ENCODE data around the gene FXR1.
A peak's percentile ranks its signal among the peaks of the same experiment; 100 is the strongest.
"Not testable (repeated sequence)": the region's sequence is repeated elsewhere in the genome, so short reads cannot be mapped to it uniquely, and the experiment has no call there.

Gene FXR1

GRCh38 chr3:180934638-180935037 lies 22.2 kb downstream of the FXR1 start:
- no peak for DNase-seq (ENCODE audit: low read depth in 3 of 3)

- DNase-seq (ENCODE audit: low read depth in 3 of 3): no peak
These were observed 28.4 kb downstream of the FXR1 start for GRCh38 chr3:180940826-180941225.

GRCh38 chr3:180947761-180948390 lies 35.4 kb downstream of the FXR1 start:
- no peak for DNase-seq (ENCODE audit: low read depth in 3 of 3)

- DNase-seq (ENCODE audit: low read depth in 3 of 3): no peak
These were observed 47.2 kb downstream of the FXR1 start for GRCh38 chr3:180959691-180960090.

- no peak for DNase-seq (ENCODE audit: low read depth in 3 of 3)
These were observed 48.6 kb downstream of the FXR1 start for GRCh38 chr3:180961087-180961486.

GRCh38 chr3:180961552-180961951 lies 49.1 kb downstream of the FXR1 start:
- no peak for DNase-seq (ENCODE audit: low read depth in 3 of 3)

- DNase-seq (ENCODE audit: low read depth in 3 of 3): no peak
These were observed 50.1 kb downstream of the FXR1 start for GRCh38 chr3:180962530-180962929.

- no peak for DNase-seq (ENCODE audit: low read depth in 3 of 3)
These were observed 58.5 kb downstream of the FXR1 start for GRCh38 chr3:180970931-180971330.

GRCh38 chr3:180973543-180973942 lies 61.1 kb downstream of the FXR1 start:
- DNase-seq (ENCODE audit: low read depth in 3 of 3): no peak

GRCh38 chr3:180974286-180974685 lies 61.8 kb downstream of the FXR1 start:
- no peak for DNase-seq (ENCODE audit: low read depth in 3 of 3)

GRCh38 chr3:180977498-180977897 lies 65.0 kb downstream of the FXR1 start:
- no peak for DNase-seq (ENCODE audit: low read depth in 3 of 3)

GRCh38 chr3:180979961-180980360 lies 67.5 kb downstream of the FXR1 start:
- DNase-seq (ENCODE audit: low read depth in 3 of 3): no peak

- no peak for DNase-seq (ENCODE audit: low read depth in 3 of 3)
These were observed 68.1 kb downstream of the FXR1 start for GRCh38 chr3:180980611-180981010.

- DNase-seq (ENCODE audit: low read depth in 3 of 3): no peak
These were observed 69.4 kb downstream of the FXR1 start for GRCh38 chr3:180981912-180982311.

GRCh38 chr3:180983136-180983535 lies 70.7 kb downstream of the FXR1 start:
- no peak for DNase-seq (ENCODE audit: low read depth in 3 of 3)

- DNase-seq (ENCODE audit: low read depth in 3 of 3): not testable (repeated sequence)
These were observed 73.9 kb downstream of the FXR1 start for GRCh38 chr3:180986366-180986765.

GRCh38 chr3:180987344-180987743 lies 74.9 kb downstream of the FXR1 start:
- DNase-seq (ENCODE audit: low read depth in 3 of 3): no peak

GRCh38 chr3:180989291-180990163 lies 77.1 kb downstream of the FXR1 start, which contains the start of gene DNAJC19:
DNAJC19 (minus strand) TSS chr3:180989736; CDS start chr3:180989602, 134 bp downstream.
- peak; percentile 56 to 85 (median 79) for DNase-seq (ENCODE audit: low read depth in 3 of 3)

GRCh38 chr3:180990505-180990904 lies 78.0 kb downstream of the FXR1 start:
- DNase-seq (ENCODE audit: low read depth in 3 of 3): no peak

GRCh38 chr3:180996415-180996932 lies 84.0 kb downstream of the FXR1 start:
- DNase-seq (ENCODE audit: low read depth in 3 of 3): no peak

- not testable (repeated sequence) for DNase-seq (ENCODE audit: low read depth in 3 of 3)
These were observed 89.9 kb downstream of the FXR1 start for GRCh38 chr3:181002331-181002730.

- DNase-seq (ENCODE audit: low read depth in 3 of 3): not testable (repeated sequence)
These were observed 91.0 kb downstream of the FXR1 start for GRCh38 chr3:181003469-181003868.

GRCh38 chr3:181006541-181006940 lies 94.1 kb downstream of the FXR1 start:
- DNase-seq (ENCODE audit: low read depth in 3 of 3): no peak
